Mesenteric fat pad (tissue), 1 donor: ENCODE data around the gene RHOD. TPM values are rescaled to one million over a fixed set of nuclear protein-coding genes. Genes with fewer than 3 reads are reported as not detected.

Experiments used
- DNase-seq: peaks from one replicate; pipeline ENCODE4 v3.0.0-alpha.2; 2020; ENCODE audit warnings: low spot score
- total RNA-seq: library from RNA; stranded (reverse); fragmentation: NEBNext Ultra II Directional; extraction: Animal tissue kit (Norgen Biotek cat#: 25700); gene quantifications from one replicate; pipeline ENCODE4 v1.2.1, GENCODE V29; 2021
- donor health status: DM: yes; HTN: yes; CAD: no.

Gene RHOD
- total RNA-seq, 1 donor from 2014 or later, result 22.2 TPM

DNA sequence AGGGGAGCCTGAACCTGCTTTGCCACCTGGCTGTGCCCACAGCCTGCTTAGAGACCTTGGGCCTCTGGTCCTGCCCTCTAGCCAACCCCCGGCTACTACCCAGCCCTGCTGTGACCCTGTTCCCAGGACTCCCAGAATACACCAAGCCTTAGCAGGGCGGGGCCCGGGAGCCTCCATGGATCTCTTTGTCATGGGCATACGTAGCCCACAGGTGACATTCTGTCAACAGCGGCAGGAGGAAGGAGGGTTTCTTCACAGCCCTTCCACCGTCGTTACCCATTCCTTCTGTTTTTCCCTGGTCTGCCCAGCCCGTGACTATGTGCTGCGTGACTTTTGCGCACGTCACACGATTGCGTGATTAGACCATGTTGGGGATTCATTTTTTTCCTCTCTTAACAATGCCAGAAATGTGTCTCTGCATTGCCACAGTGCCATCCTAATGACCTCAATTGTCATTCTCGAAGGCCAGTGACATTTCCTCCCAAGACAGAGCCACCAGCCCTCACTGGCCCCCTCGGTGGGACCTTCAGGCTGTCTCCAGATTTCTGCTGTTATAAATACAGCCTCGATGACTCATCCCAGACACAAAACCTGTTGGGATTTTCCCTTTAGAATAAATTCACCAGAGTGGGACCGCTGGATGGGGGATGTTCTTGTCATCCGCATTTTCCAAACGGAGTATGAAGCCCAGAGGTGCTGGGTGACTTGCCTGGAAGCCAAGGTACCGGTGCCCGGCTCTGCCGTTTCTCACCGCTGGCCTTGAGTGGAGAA is 24.7 kb upstream of the RHOD start:
- DNase-seq, result no peak

DNA sequence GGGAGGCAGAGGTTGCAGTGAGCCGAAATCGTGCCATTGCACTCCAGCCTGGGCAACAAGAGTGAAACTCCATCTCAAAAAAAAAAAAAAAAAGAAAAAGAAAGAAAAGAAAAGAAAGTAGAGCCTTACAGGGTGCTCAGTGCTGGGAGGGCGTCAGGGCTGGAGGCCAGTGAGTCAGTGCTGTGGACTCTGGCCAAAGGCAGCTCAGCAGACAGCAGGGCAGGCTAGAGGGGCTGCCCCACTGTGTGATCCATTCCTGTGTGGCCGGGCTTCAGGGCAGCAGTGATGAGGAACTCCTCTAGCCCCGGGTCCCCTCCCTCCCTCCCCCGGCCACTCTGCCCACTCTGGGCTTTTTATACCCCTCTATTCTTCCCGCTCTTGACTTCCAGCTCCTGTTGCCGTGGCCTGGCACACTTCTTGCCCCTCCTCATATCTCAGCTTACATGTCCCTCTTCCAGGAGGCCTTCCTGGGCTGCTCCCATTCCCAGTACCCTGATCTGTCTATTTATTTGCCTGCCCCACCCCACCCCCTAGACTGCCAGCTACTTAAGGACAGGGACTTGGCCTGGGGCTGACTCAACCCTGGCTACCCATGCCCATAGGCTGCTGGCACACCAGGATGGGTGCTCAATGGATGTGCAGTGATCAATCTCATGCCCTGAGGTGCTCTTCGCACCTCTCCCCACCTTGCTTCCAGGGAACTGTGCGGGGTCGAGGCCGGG is 23.7 kb upstream of the RHOD start:
- no peak for DNase-seq

DNA sequence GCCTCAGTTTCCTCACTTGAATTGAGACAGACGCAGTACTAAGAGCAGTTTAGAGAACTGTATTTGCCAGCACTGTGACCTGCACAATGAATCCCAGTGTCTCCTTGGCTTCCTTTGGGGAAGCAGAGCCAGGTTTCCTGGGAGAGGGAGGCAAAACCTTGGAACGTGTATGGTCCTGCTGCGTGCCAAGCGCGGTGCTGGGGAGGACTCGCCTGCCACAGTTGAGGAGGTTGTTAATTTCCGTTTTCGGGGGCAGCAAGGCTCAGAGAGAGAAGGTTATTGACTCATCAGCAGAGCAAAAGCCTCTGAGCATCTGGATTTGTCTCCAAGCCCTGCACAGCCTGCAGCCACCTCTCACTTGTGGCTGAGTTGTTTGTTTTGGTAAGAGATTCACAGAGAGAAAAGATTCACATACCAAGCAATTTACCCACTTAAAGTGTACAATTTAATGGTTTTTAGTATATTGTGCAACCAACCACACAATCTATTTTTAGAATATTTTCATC is 22.9 kb upstream of the RHOD start:
- no peak for DNase-seq

DNA sequence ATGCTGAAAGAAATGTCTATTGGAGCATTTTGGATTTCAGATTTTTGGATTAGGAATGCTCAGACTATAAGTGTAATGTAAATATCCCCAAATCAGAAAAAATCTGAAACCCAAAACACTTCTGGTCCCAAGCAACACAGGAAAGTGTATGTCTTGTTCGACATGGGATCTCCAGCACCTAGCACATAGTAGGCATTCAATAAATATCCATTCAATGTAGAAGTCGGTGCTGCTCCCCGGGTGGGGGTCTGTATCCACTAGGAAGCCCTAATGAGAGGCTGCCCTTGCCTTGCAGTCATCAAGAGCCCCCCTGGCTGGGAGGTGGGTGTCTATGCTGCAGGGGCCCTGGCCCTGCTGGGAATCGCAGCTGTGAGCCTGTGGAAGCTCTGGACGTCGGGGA is 22.3 kb upstream of the RHOD start:
- DNase-seq, result no peak

DNA sequence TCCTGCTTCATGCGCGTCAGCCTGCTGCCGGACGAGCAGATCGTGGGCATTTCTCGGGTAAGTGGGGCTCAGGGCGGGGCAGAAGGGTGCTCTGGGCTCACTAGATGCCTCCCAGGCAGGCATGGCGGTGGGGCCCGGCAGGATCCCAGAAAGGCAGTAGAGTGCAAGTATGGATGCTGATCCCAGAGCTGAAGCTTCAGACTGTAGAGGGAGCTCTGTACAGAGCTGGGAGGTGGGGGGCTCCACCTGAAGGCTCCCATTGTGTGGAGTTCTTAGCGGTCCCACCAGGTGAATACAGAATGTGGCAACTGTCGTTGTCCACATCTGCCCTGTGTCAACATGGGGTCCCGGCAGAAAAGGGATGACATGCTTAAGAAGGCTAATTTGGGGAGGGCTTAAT is 16.5 kb upstream of the RHOD start:
- DNase-seq, result no peak

DNA sequence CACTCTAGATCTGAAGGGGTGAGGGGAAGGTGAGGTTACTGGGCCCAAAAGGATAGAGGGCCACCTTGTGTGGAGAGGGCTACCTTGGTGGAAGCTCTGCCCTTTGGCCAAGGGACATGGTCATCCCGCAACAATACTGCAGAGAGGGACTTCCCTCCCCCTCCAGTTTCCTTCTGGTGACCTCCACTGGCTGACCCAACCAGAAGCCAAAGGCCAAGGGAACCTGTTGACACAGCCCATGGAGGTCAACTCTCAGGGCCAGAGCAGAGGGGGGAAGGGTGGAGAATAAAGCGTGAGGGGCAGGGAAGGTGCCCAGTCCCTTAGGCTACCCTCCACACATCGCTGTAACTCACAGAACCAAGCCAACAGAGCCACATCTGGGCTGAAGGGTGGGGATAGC is 15.0 kb upstream of the RHOD start:
- DNase-seq, result no peak

DNA sequence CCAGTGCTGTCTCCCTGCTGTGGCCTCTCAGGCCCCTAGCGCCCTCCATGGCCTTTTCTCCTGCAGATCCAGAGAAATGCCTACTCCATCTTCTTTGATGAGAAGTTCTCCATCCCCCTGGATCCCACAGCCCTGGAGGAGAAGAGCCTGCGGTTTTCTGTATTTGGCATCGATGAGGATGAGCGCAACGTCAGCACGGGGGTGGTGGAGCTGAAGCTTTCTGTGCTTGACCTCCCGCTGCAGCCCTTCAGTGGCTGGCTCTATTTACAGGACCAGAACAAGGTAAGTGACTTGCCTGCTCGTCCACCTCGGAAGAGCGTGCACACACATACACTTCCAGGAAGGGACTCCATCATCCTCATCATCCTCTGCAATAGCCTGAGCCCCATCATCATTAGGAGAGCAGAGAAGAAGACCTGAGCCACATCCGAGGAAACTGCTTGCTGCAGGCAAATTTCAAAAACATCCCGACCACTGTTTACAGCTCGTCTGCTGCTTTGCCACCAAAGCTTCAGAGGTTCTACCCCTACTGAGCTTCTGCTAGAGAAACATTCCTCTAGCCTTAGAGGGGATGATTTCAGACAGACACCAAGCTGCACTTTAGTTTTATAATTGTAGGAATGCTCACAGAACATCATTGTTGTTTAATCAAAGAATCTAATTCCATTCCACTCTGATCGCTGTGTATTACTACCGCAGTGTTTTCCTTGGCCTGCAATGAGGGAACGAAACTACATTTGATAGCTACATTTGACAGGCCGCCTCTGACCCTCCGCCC is 12.9 kb upstream of the RHOD start:
- DNase-seq, result no peak

DNA sequence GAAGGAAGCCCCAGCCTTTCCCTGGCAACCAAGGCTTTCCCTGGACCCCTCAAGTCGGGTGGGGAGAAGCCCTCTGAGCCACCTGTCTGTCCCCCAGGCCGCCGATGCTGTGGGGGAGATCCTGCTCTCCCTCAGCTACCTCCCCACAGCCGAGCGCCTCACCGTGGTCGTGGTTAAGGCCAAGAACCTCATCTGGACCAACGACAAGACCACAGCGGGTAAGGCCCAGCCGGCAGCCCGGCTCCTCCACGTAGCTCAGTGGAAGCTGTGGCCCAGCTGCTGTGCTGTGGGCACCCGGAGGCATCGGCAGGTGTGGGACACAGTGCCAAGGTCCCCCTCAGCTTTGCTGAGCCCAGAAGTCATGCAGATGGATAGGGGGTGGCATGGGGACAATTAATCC is 12.2 kb upstream of the RHOD start:
- DNase-seq, result no peak

DNA sequence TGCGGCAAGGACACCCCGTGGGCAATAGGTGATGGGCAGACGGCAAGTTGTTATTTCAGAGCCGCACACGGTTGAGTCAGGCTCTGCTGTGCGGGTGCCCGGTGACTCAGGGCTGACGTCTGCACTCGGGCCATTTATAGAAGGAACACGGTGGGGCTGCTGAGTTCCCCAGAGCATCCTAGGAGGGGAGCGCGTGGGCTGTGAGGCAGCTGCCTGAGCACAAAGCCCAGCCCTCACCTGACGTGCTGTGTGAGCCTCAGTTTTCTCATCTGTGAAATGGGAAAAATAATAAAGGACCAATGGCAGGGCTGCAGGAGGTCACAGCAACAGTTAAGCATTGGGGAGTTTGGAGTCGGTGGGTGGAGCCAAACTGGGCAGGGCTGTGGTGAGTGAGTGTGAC is 11.3 kb upstream of the RHOD start:
- DNase-seq, result no peak

DNA sequence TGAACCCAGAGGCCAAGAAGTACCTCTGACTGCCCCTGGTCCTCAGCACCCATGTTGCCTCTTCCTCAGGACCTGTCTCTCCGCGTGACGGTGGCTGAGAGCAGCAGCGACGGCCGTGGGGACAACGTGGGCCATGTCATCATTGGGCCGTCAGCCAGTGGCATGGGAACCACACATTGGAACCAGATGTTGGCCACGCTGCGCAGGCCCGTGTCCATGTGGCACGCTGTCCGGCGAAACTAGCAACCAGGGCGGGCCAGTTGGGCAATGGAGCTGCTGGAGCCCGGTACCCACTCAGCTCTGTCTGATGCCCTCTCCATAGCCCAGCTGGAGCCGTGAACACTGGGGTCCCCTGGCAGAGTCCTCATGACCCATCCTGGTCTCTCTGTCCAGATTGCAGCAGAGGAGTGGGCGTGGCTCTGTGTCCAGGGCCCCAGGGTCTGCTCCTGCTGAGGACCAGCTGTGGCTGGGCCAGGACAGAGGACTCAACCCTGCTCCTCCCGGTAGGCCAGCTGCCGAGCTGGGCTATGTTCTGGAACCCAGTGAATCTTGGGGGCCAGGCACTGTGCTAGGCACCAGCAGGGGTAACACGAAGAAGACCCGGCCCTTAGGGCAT is 8.0 kb upstream of the RHOD start:
- DNase-seq, result no peak

DNA sequence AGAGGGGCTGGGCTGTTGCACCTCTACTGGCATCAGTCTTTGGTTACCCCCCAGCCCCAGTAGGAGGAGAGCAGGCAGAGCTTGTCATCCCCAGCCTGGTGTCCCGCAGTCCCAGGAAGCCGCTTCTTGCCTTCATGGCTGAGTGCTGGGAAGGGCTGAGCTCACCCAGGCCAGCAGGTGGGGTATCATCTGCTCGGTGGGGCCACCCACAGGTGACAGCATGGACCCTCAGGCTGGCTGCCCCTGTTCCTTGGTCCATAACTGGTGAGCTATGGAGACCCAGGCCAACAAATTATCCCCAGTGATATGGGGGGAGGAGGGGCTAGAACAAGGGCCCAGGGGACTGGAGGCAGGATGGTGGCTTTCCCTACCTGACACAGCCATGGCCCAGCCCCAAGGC is 6.5 kb upstream of the RHOD start:
- DNase-seq, result no peak

DNA sequence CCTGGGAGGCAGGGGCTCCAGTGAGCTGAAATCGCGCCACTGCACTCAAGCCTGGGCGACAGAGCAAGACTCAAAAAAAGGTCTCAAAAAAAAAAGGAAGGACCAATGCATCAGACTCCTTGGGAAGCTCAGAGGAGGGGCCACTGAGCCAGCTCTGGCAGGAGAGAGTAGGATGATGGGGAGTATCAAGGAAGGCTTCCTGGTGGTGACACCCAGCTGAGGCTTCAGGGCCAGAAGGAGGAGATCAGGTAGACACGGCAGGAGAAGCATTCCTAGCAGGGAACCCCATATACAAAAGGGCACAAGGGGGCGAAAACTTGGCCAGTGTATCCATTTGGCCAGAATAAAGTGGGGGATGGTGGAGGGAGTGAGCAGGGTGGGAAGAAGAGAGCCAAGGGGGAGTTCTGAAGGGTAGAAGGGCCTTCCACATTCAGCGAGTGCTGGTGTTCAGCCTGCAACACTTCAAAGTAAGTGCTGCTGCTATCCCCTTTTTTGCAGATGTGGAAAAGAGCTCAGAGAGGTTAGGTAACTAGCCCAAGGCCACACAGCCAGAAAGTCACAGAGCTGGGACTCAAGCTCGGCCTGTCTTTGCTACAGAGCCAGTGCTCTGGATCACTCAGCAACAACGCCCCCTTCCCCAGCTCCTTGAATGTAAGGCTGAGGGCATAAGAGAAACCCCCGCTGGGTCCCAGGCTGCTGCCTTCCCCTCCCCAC is 5.3 kb upstream of the RHOD start:
- DNase-seq, result no peak

DNA sequence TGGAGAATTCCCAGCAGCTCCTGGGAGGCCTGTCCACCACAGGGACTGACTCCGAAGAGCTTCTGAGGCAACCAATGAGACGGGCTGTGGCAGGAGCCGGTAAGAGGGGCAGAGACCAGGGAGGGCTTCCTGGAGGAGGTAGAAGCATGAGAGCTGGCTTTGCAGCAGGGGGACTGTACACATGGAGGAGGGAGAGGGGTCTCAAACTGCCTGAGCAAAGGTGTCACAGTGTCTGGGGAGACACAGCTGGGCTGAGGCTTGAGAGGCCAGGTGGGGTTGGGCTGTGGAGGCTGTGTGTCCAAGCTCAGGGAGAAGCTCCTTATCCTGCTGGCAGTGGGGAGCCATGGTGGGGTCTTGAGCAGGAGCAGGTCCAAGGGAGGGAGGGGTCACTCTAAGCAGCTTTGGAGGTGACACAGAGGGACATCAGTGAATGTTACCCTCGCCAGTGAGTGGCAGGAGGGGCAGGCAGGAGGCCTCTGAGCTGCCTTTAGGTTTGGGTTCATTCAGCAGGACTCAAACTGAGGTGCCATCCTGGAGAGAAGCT is 4.6 kb upstream of the RHOD start:
- no peak for DNase-seq

DNA sequence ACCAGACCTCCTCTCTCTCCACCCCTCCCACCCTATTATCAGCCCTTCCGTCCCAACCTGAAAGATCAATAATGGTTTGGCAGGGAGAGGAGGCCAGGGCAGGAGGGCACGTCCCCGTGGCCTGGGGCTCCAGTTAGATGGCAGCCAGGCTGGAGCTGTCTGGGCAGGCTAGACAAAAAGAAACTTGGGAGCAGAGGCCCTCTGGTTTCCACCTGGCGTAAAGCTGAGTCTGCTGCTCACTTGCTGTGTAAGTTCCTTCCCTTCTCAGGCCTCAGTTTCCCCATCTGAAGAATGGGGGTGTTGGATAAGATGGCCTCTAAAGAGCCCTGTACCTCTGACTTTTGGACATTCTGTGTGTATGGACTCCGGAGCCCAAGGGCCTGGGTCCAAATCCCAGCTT is 3.8 kb upstream of the RHOD start:
- no peak for DNase-seq

DNA sequence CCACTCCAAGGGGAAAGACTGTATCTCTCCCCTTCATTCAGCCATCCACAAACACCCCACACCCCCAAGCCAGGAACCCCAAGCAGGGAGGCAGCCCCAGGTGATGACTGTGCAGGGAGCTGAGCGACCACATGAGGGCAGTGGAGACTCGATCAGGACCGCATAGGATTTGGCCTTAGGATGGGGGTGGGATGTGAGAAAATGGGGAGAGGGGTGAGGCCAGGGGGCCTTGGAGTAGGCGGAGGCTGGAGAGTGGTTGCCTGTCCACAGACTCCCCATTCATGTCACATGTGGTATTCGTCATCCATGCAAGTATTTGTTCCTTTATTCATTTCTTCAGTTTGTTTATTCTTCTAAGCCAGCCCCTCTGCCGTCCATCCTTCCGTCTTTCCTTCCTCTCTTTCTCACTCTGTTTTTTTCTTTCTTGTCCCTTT is 2.7 kb upstream of the RHOD start:
- no peak for DNase-seq

DNA sequence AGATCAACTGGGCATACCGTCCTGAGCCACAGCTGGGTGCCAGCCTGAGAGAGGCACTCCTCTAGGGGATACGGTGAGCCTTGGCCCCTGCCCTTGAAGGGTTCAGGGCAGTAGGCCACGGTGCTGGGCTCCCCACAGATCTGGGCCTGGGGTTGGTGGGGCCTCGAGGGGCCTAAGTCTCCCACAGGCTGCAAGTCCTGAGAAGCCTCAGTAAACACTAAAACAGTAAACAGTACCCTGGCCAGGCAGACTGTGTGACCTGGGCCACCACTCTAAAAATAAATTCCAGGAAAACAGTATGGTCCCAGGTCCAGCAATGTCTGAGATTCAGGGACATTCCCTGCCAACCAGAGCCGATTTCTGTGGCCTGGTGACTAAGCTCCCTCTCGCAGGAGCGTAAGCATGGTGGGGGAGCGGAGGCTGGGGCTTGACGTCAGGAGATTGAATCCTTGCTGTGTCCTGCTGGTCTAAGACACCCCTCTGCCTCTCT is 2.3 kb upstream of the RHOD start:
- no peak for DNase-seq

DNA sequence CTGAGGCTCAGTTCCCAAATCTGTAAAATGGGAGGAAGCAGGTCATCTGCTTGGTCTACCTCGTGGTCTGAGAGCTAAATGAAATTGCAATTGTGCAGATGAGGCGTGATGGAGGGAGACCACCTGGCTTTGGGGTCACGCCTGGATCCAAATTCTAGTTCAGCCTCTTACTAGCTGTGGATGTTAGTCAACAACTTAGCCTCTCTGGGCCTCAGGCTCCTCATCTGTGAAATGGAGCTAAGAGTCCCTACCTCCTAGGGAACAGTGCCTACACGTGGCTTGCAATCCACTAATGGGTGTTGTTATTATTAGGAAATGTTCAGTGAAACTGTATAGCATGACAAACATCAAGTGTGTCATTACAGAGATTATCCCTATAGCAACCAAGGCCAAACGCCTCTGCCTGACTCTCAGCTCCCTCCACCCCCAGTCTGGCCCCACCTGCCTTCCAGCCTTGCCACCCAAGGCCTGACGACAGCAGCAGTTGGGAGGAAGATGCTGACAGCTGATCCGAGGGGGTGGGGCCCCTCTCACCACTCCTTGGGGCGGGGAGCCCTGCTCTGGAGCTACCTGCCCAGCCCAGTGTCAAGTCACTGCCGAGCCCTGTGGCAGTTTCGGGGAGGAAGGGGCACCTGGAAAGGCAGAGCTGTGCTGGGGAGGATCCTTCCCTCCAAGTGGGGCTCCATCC is 1.7 kb upstream of the RHOD start:
- DNase-seq, result no peak

DNA sequence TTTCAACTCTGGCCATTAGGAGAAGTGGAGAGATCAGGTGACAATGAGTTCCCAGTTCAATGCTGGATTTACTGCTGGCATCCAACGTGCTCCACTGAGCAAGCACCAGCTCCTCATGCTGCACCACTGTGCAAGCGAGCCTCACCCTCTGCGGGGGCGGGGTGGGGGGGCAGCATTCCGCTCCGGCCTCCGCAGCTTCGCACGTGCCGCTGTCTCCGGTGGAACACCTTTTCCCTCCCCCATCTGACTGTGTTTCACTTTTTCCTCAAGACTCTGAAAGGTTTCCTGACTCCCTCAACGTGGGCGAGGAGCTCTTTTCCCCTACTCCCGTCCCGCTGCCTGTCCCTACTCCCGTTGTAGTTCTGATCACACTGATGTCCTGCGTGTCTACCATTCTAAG is 835 bp upstream of the RHOD start:
- DNase-seq, result no peak

DNA sequence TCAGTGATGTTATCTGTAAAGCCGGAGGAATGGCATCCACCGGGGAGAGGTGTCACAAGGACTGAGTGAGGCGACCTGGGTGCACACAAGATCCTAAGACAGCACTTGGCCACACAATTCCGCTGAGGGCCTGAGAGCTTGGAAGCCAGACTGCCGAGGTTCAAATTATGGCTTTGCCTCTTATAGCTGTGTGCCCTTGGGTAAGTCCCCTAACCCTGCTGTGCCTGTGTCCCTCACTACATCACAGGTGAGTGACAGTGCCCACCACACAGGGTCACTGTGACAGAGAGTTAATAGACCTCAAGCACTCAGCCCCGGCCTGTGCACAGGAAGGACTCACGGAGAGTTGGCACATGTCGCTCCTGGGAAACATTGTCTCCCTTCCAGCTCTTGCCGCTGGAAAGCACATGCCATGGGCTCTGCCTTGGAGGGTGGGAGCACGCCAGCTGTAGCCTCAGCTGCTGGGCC is 592 bp downstream of the RHOD start:
- no peak for DNase-seq

DNA sequence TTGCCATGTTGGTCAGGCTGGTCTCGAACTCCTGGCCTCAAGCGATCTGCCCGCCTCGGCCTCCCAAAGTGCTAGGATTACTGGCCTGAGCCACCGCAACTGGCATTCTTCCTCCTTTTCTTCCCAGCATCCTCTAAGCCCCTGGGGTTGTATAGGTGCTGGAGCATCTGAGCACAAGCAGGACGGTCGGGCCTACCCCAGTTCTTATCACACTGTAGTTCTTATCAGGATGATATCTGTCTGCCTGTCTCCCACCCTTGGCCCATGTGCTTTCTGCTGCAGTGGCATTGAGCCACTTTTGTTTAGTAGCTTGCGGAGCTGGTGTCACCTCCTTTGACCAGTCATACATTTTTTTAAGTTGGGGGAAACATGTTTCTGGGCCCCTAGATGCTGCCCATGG is 1.9 kb downstream of the RHOD start:
- no peak for DNase-seq
